ENCODE data around the gene FAM3A.

Gene FAM3A

DNA sequence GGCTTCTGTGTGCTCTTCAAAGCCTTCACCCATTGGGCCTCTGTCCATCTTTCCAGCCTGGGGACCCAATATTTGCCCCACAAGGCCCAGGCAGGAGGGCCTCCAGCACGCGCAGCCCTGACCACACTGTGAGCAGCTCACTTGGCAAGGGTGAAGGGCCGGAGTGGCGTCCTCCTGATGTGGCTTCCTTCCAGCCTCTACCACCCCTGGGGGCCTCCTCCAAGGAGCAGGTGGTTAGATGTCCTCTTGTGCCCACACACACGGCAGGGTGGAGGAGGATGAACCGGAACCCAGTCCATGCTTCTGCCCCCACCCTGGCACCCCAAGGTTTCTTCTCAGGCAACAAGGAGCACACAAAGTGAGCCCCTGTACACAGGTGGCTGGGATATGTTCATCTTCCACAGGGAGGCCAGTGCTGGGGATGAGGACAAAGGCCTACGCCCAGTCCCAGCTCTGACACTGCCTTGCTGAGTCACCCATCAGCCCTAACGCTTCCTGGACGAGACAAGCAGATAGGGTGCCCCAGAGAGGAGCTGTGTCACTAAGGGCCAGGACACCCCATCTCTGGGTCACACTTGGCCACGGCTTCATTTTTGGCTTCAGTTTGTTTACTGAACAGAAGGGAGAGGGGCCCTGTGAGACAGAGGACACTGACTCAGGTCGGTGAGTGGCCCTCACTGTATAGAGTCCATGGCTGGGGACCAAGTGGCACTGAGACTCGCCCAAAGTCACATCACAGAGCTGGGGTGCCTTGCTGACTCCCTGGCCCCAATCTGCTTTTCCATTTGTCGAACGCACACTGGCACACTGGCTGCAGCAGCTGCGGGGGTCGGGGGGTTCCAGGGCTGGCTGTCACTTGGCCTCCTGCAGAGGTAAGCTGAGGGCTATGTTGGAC, 31.5 kb downstream of the FAM3A start:
- H3K4me3 Mint-ChIP-seq: no peak overlapping the region
- H3K27me3 Mint-ChIP-seq (ENCODE audit: low read depth, poor library complexity): peaks cover 8% of the 10 kb centered on the region
- H3K4me1 Mint-ChIP-seq: peaks cover 19% of the 10 kb centered on the region
- peaks cover 66% of the 10 kb centered on the region for H3K9me3 Mint-ChIP-seq
- DNase-seq: no peak
- H3K27ac Mint-ChIP-seq: no peak overlapping the region
- peaks cover 14% of the 10 kb centered on the region for H3K36me3 Mint-ChIP-seq (ENCODE audit: low read depth)
- TF ChIP-seq, protein P1, sequence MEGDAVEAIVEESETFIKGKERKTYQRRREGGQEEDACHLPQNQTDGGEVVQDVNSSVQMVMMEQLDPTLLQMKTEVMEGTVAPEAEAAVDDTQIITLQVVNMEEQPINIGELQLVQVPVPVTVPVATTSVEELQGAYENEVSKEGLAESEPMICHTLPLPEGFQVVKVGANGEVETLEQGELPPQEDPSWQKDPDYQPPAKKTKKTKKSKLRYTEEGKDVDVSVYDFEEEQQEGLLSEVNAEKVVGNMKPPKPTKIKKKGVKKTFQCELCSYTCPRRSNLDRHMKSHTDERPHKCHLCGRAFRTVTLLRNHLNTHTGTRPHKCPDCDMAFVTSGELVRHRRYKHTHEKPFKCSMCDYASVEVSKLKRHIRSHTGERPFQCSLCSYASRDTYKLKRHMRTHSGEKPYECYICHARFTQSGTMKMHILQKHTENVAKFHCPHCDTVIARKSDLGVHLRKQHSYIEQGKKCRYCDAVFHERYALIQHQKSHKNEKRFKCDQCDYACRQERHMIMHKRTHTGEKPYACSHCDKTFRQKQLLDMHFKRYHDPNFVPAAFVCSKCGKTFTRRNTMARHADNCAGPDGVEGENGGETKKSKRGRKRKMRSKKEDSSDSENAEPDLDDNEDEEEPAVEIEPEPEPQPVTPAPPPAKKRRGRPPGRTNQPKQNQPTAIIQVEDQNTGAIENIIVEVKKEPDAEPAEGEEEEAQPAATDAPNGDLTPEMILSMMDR (IDR thresholded peaks at IDR 0.05): no peak

DNA sequence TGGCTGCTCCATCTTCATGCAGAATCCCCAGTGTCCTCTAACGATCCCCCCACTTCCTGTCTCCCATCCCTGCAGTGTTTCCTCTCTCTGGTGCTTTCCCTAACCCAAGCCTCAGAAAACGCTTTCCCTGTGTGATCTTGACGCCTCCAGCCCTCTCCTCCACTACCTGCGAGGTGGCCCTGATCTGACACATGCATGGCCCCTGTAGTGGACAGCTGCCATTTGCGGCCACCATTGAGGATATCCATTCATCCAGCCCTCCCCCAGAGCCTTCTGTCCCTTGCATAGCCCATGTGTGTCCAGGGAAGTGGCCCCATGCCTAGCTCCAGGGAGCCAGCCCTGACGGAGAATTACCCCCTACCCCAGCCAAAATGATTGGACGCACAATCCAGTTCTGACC, 32.7 kb downstream of the FAM3A start:
- peaks cover 9% of the 10 kb centered on the region for H3K27me3 Mint-ChIP-seq (ENCODE audit: low read depth, poor library complexity)
- H3K27ac Mint-ChIP-seq: no peak overlapping the region
- H3K4me3 Mint-ChIP-seq: no peak overlapping the region
- H3K9me3 Mint-ChIP-seq: peaks cover 65% of the 10 kb centered on the region
- no peak for DNase-seq
- TF ChIP-seq, protein P1 (IDR thresholded peaks at IDR 0.05): no peak
- peaks cover 16% of the 10 kb centered on the region for H3K4me1 Mint-ChIP-seq
- peaks cover 14% of the 10 kb centered on the region for H3K36me3 Mint-ChIP-seq (ENCODE audit: low read depth)

DNA sequence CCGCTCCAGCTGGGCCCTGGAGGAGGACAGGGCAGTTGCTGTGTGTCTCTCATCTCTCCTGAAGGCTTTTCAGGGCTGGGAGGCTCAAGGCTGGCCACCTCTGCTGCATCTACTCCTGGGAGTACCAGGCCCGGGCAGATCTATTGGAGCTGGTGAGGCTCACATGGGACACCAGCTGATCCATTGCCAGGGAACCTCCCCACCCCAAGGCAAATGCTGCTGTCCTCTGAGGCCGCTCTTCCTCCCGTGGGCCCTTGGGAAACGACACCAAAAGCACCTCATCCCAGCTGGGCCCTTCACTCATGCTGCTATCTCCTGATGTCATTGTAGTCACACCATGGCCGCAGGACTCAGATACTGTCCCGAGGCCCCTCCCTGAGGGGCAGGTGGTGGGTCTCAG, 33.2 kb downstream of the FAM3A start:
- peaks cover 9% of the 10 kb centered on the region for H3K36me3 Mint-ChIP-seq (ENCODE audit: low read depth)
- TF ChIP-seq, protein P1 (IDR thresholded peaks at IDR 0.05): no peak
- H3K27me3 Mint-ChIP-seq (ENCODE audit: low read depth, poor library complexity): peaks cover 9% of the 10 kb centered on the region
- H3K4me3 Mint-ChIP-seq: no peak overlapping the region
- peaks cover 16% of the 10 kb centered on the region for H3K4me1 Mint-ChIP-seq
- DNase-seq: no peak
- H3K27ac Mint-ChIP-seq: no peak overlapping the region
- peaks cover 65% of the 10 kb centered on the region for H3K9me3 Mint-ChIP-seq

DNA sequence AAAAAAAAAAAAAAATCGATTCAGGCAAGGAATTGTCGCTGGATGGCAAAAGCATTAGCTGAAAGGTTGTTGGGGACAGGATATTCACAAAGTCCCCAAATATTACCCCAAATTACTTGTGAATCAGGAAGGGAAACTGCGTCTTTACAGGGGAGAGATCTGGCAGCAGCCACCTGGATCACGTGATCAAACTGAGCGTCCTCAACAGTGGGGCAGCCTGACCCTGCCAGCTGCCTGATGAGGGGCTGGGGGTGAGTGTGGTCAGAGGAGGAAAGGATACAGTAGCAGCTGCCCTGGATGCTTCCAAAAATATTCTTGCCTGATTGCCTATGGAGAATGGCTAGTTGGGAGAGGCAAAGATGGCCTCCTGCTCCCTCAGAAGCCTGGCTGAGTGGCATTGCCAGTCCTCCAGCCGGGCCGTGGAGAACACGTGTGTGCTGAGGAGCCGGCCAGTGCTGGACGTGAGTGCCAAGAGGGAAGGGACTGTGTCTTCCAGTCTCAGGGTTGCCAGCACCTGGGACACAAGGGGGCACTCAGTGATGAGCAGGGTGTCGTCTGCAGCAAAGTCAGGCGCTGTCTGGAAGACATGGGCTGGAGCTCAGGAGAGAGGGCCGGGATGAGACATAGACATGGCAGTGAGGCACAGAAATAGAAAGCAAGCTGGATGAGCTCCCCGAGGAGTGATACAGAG, 34.0 kb downstream of the FAM3A start:
- H3K27ac Mint-ChIP-seq: no peak overlapping the region
- TF ChIP-seq, protein P1 (IDR thresholded peaks at IDR 0.05): no peak
- no peak overlapping the region for H3K4me3 Mint-ChIP-seq
- peaks cover 20% of the 10 kb centered on the region for H3K4me1 Mint-ChIP-seq
- DNase-seq: no peak
- H3K27me3 Mint-ChIP-seq (ENCODE audit: low read depth, poor library complexity): peaks cover 9% of the 10 kb centered on the region
- H3K36me3 Mint-ChIP-seq (ENCODE audit: low read depth): peaks cover 6% of the 10 kb centered on the region
- peaks cover 68% of the 10 kb centered on the region for H3K9me3 Mint-ChIP-seq

DNA sequence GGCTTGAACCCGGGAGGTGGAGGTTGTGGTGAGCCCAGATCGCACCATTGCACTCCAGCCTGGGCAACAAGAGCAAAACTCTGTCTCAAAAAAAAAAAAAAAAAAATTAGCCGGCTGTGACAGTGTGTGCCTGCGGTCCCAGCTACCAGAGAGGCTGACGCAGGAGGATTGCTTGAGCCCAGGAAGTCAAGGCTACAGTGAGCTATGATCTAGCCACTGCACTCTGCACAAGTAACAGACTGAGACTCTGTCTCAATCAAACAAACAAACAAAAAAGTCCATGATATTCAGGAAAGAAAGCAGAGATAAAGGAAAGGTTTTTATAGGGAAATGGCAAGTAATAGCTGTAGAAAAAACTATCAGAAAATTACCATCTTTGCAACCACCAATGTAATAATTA, 34.8 kb downstream of the FAM3A start:
- Mint-ChIP-seq H3K4me1 (peaks cover 27% of the 10 kb centered on the region), H3K4me3 (no peak overlapping the region), H3K27ac (no peak overlapping the region), H3K36me3 (ENCODE audit: low read depth) (peaks cover 6% of the 10 kb centered on the region), H3K9me3 (peaks cover 74% of the 10 kb centered on the region), H3K27me3 (ENCODE audit: low read depth, poor library complexity) (peaks cover 9% of the 10 kb centered on the region)
- no peak for DNase-seq
- TF ChIP-seq, protein P1 (IDR thresholded peaks at IDR 0.05): no peak
